ENCODE data around the gene TMEM72.

TMEM72 gene

GRCh38 chr10:44971935-44972757, 61.0 kb downstream of the TMEM72 start:
- DNase-seq (ENCODE audit: extremely low read depth, low read depth): no peak
- TF ChIP-seq CTCF (IDR thresholded peaks at IDR 0.05; ENCODE audit: low read depth, low read length): no peak

GRCh38 chr10:44972874-44973306, 61.8 kb downstream of the TMEM72 start:
- TF ChIP-seq CTCF (IDR thresholded peaks at IDR 0.05; ENCODE audit: low read depth, low read length): no peak
- no peak for DNase-seq (ENCODE audit: extremely low read depth, low read depth)

GRCh38 chr10:44973323-44974081, 62.4 kb downstream of the TMEM72 start:
- TF ChIP-seq CTCF (IDR thresholded peaks at IDR 0.05; ENCODE audit: low read depth, low read length): no peak

GRCh38 chr10:44974082-44974627, 63.0 kb downstream of the TMEM72 start:
- TF ChIP-seq CTCF (IDR thresholded peaks at IDR 0.05; ENCODE audit: low read depth, low read length): no peak
- DNase-seq (ENCODE audit: extremely low read depth, low read depth): no peak

More at GRCh38 chr10:44973323-44974081, 62.4 kb downstream of the TMEM72 start:
- DNase-seq (ENCODE audit: extremely low read depth, low read depth): no peak

- no peak for DNase-seq (ENCODE audit: extremely low read depth, low read depth)
- peak; percentile 61 for TF ChIP-seq CTCF (IDR thresholded peaks at IDR 0.05; ENCODE audit: low read depth, low read length)
These were observed 63.7 kb downstream of the TMEM72 start for GRCh38 chr10:44974628-44975430.

- TF ChIP-seq CTCF (IDR thresholded peaks at IDR 0.05; ENCODE audit: low read depth, low read length): no peak
These were observed 64.5 kb downstream of the TMEM72 start for GRCh38 chr10:44975431-44976331.

More at GRCh38 chr10:44975431-44976331, 64.5 kb downstream of the TMEM72 start:
- DNase-seq (ENCODE audit: extremely low read depth, low read depth): no peak

Data from AG09319 (cell line).